ENCODE measurements around the gene HAUS6.
A peak's percentile ranks its signal among the peaks of the same experiment; 100 is the strongest.
"Not testable (repeated sequence)": the region's sequence is repeated elsewhere in the genome, so short reads cannot be mapped to it uniquely, and the experiment has no call there.

Gene HAUS6

GRCh38 chr9:19114680-19115270 is 12.1 kb upstream of the HAUS6 start:
- DNase-seq = no peak

DNA sequence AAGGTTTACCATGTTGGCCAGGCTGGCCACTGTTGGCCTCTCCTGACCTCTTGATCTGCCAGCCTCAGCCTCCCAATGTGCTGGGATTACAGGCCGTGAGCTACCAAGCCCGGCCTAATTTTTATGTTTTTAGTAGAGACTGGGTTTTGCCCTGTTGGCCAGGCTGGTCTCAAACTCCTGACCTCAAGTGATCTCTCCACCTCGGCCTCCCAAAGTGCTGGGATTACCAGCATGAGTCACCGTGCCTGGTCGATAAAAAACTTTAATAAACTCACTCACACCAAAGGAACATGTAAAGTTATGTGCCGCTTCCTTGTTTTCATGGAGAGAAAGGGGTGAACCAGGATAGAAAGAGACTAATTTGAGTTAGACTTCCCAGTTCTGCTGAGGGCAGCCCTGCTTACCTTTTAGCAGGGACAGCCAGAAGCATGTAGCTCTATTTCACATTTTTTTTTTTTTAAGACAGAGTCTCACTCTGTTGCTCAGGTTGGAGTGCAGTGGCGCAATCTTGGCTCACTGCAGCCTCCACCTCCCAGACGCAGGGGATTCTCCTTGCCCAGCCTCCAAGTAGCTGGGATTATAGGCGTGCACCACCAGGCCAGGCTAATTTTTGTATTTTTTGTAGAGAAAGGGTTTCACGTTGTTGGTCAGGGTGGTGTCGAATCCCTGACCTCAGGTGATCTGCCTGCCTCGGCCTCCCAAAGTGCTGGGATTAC is 11.4 kb upstream of the HAUS6 start:
- DNase-seq = no peak

GRCh38 chr9:19113064-19113611 is 10.4 kb upstream of the HAUS6 start:
- DNase-seq = not testable (repeated sequence)

GRCh38 chr9:19108038-19108437 is 5.3 kb upstream of the HAUS6 start:
- no peak for DNase-seq

GRCh38 chr9:19104515-19105282 is 2.0 kb upstream of the HAUS6 start:
- DNase-seq = no peak

DNA sequence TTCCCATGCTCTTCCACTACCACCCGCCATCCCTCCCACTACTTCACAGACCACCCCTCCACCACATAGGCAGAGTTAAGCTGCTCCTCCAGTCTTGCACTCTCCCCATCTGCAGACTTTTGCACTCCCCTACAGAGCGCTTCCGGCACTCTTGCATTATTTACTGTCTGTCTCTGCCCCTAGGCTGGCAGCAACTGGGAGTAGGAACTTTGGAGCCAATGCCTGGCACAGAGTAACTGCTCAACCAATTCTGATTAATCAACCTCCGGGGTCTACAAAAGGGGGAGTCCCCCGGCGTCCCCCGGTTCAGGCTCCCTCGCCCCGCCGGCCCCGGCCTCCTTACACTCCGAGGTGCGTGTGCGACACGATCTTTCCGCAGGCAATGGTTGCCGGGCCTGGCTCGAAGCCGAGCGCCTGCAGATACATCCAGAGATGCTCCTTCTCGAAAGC is 498 bp downstream of the HAUS6 start:
- DNase-seq = peak; percentile 68

DNA sequence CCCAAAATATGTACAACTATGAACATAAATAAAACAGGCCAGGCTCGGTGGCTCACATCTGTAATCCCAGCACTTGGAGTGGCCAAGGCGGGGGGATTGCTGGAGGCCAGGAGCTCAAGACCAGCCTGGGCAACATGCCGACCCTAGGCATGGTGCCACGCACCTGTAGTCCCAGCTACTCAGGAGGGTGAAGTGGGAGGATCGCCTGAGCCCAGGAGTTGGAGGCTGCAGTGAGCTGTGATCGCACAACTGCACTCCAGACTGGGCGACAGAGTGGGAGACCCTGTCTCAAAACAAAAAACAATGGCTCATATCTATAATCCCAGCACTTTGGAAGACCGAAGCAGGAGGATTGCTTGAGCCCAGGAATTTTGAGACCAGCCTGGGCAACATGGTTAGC is 1.5 kb downstream of the HAUS6 start:
- DNase-seq = no peak

- not testable (repeated sequence) for DNase-seq
These were observed 5.3 kb downstream of the HAUS6 start for GRCh38 chr9:19097431-19097830.

GRCh38 chr9:19087106-19088000 is 15.4 kb downstream of the HAUS6 start:
- DNase-seq = no peak

DNA sequence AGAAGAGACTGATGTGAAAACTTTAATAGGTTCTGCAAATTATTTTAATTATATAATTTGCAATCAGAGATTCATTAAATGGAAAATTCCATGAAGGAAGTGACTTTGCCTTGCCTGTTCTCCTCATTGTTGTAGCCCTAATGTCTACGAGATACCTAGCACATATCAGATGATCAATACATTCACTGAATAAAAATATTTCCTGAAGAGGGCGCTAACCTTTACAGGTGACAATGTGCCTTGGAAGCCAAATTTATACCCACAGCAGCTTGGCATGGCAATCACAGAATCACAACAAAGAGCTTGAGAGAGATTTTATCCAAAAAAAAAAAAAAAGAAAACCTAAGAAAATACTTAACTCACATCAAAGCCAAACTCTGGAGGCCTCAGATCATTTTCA is 17.4 kb downstream of the HAUS6 start:
- no peak for DNase-seq

- DNase-seq = no peak
These were observed 27.9 kb downstream of the HAUS6 start for GRCh38 chr9:19074836-19075235.

DNA sequence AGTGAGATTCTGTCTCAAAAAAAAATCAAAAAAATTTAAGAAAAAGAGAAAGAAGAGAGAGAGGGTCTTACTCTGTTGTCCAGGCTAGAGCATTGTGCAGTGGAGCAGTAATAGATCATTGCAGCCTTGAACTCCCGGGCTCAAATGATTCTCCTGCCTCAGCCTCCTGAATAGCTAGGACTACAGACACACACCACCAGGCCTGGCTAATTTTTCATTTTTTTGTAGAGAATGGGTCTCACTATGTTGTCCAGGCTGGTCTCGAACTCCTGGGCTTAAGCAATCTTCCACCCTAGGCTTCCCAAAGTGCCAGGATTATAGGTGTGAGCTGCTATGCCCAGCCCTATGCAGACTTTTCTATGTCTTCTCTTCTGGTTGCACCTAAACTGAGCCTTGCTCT is 28.5 kb downstream of the HAUS6 start:
- no peak for DNase-seq

GRCh38 chr9:19057033-19057432 is 45.7 kb downstream of the HAUS6 start:
- no peak for DNase-seq

DNA sequence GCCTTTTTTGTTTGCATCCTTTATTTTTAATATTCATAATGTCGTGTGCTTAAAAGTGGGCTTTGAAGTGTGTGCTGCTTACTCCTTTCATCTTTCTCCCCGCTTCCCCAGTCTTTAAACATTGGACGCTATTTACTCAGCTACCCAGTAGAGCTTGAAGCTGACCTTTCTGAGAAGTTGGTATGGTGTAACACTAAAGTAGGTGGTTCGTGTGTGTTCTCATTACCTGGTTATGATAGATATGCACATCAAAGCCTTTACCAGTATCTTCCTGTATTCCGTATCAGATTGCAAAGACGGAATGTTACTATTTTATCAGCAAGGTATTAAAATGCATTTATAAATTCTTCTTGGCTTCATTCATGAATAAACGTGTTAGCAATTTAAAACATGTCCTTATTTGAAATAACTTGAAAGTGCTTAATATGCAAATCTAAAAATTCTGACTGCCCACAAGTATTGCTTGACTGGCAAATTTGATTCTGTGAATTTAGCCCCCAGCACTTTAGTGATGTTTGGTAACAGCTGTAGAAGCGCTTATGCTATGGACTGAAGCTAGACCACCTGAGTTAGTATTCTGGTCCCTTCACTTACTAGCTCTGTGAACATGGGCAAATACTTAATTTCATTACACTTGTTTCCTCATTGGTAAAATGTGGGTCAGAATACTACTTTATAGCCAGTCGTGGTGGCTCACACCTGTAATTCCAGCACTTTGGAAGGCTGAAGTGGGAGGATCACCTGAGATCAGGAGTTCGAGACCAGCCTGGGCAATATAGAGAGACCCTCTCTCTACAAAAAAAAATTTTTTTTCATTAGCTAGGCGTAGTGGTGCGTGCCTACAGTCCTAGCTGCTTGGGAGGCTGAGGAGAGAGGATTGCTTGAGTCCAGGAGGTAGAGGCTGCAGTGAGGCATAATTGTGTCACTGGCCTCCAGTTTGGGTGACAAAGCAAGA is 51.8 kb downstream of the HAUS6 start:
- DNase-seq = no peak

GRCh38 chr9:19049917-19050636 is 52.6 kb downstream of the HAUS6 start:
- no peak for DNase-seq

GRCh38 chr9:19048966-19049916 is 53.5 kb downstream of the HAUS6 start, which contains the start of gene RRAGA:
TSS of gene RRAGA (plus strand) at chr9:19049427. CDS start at chr9:19049660, 233 bp downstream.
- peak; percentile 97 for DNase-seq

DNA sequence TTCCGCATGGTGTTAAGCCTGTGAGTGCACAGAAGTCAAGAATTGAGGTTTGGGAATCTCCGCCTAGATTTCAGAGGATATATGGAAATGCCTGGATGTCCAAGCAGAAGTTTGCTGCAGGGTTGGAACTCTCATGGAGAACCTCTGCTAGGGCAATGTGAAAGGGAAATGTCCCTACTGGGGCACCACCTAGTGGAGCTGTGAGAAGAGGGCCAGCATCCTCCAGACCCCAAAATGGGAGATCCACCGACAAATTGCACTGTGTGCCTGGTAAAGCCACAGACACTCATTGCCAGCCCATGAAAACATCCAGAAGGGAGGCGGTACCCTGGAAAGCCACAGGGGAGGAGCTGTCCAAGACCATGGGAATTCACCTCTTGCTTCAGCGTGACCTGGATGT is 66.1 kb downstream of the HAUS6 start:
- no peak for DNase-seq

DNA sequence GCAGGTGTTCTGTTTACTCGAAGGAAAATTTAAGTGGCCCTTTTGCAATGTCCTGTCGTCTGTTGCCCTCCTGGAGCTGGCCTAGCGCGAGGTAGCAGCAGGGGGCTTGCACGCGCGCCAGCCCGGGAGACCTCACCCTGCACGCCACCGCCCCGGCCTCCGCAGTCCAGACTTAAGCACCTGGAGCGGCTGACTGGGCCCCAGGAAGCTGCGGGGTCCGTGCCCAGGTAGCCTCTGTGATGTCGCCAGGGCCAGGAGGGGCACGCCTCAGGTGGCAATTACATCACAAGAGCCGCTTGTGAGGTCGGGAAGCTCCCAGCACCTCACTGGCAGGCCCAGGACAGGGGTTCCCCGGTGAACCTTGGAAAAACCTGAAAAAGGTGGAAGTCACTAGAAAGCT is 69.7 kb downstream of the HAUS6 start, which contains the start of gene SAXO1:
Gene SAXO1 (minus strand): TSS at position 195 of the 400 bp plus-strand sequence. CDS start 301 bp downstream, outside the sequence.
- DNase-seq = no peak

- DNase-seq = no peak
These were observed 70.3 kb downstream of the HAUS6 start for GRCh38 chr9:19032406-19032805.

Data from activated effector memory CD4-positive, alpha-beta T cell treated with anti-CD3 and anti-CD28 coated beads, Interleukin-2, amount 50 U/mL, for 16 hours (primary cell).